ENCODE results near the gene RRP1B. TPM values are rescaled to one million over a fixed set of nuclear protein-coding genes. Genes with fewer than 3 reads are reported as not detected.
A peak's percentile ranks its signal among the peaks of the same experiment; 100 is the strongest.

Gene RRP1B
- polyA plus RNA-seq, 3 donors: 3.3 to 6.1 (median 4.5) TPM

DNA sequence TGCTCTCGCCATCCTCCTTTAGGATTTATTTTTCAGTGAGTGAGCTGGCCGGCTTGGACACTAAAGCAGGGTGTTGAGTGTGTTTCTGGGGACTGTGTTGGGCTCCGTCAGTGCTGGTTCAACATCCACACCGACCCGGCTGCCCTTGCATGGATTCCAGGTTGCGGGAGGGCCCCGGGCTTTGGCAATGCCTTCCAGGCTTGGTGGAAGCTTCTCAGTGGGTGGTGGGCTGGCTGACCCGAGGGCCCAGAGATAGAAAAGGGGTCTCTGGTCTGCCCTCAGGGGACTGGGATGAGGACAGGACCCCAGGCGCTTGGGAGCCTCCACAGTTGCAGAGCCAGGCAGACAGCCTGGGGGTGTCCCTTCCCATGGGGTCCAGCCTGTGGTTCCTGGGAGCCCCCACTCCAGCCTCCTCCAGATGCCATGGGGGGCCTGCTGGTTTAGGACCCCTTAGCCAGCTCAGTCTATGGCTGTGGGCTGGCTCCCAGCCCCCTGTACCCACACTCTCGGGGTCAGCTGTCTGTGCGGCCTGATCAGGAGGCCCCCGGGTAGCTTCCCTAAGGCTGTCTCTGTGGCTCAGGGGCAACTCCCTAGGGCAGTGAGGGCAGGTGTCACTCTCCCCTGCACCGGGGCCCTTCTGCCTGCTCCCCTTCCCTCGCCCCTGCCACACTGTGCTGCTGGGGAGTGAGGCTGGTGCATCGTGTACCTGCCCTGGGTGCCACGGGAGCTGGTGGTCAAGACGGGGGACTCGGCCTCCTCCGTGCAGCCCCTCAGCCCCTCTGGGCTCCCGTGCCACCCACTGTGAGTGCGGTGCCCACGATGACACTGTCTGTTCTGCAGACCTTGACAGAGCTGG, 76.1 kb downstream of the RRP1B start:
- H3K27me3 Mint-ChIP-seq (ENCODE audit: low read depth in 3 of 3): peaks cover 0 to 1% (median 0%) of the 10 kb centered on the region in 3 donors
- WGBS (ENCODE audit: insufficient coverage): 96% methylated on average over 14 of the region's 22 CpGs
- H3K27ac ChIP-seq (ENCODE audit: low read depth in 1 of 2, low read length in 2 of 2): no peak overlapping the region
- DNase-seq: no peak
- peaks cover 0 to 11% (median 0%) of the 10 kb centered on the region in 7 donors for H3K9me3 Mint-ChIP-seq
- H3K9ac ChIP-seq (ENCODE audit: insufficient read depth, low read length, poor library complexity, severe bottlenecking): no peak overlapping the region
- H2AFZ ChIP-seq (ENCODE audit: insufficient read depth, low read depth, low read length, poor library complexity, severe bottlenecking): no peak overlapping the region
- no peak overlapping the region for H3K4me2 ChIP-seq (replicated peaks; ENCODE audit: extremely low read depth, low read length, poor library complexity, severe bottlenecking)
- H3K4me1 ChIP-seq (ENCODE audit: control insufficient read depth in 1 of 2, insufficient read depth in 2 of 2, low read length in 2 of 2): peaks cover 7 to 24% of the 10 kb centered on the region in 2 donors
- H3K27me3 ChIP-seq (ENCODE audit: control insufficient read depth in 2 of 2, insufficient read depth in 2 of 2, low read length in 2 of 2): no peaks in the 10 kb centered on the region
- peaks cover 54 to 86% of the 10 kb centered on the region in 2 donors for H3K36me3 ChIP-seq (replicated peaks in 1 of 2; ENCODE audit: control insufficient read depth in 1 of 2, insufficient read depth in 2 of 2, low read length in 2 of 2)
- peaks cover 33% of the 10 kb centered on the region for H3K4me1 Mint-ChIP-seq
- no peak overlapping the region for H3K4me3 ChIP-seq (replicated peaks in 1 of 3; ENCODE audit: low read depth in 2 of 3, low read length in 3 of 3)
- TF ChIP-seq, protein P1, sequence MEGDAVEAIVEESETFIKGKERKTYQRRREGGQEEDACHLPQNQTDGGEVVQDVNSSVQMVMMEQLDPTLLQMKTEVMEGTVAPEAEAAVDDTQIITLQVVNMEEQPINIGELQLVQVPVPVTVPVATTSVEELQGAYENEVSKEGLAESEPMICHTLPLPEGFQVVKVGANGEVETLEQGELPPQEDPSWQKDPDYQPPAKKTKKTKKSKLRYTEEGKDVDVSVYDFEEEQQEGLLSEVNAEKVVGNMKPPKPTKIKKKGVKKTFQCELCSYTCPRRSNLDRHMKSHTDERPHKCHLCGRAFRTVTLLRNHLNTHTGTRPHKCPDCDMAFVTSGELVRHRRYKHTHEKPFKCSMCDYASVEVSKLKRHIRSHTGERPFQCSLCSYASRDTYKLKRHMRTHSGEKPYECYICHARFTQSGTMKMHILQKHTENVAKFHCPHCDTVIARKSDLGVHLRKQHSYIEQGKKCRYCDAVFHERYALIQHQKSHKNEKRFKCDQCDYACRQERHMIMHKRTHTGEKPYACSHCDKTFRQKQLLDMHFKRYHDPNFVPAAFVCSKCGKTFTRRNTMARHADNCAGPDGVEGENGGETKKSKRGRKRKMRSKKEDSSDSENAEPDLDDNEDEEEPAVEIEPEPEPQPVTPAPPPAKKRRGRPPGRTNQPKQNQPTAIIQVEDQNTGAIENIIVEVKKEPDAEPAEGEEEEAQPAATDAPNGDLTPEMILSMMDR (IDR thresholded peaks at IDR 0.05): no peak
- intact Hi-C loops (cut with micrococcal nuclease): loop anchor here in 1 of 2 donors (10.0 kb wide), 1 partner anchor 61 kb away; no protein-coding TSS in a partner anchor
- H3K4me3 Mint-ChIP-seq: no peak overlapping the region
- H3K27ac Mint-ChIP-seq: peak overlapping the region in 2 of 7 donors; percentile 35 to 74
- peaks cover 81% of the 10 kb centered on the region for H3K79me2 ChIP-seq (ENCODE audit: insufficient read depth, low read length)
- H4K20me1 ChIP-seq (ENCODE audit: insufficient read depth, low read length): peaks cover 100% of the 10 kb centered on the region
- peaks cover 46 to 80% of the 10 kb centered on the region in 2 donors for H3K36me3 Mint-ChIP-seq
- no peaks in the 10 kb centered on the region for H3K9me3 ChIP-seq (replicated peaks in 1 of 2; ENCODE audit: control insufficient read depth in 1 of 2, insufficient read depth in 1 of 2, low read length in 2 of 2)

DNA sequence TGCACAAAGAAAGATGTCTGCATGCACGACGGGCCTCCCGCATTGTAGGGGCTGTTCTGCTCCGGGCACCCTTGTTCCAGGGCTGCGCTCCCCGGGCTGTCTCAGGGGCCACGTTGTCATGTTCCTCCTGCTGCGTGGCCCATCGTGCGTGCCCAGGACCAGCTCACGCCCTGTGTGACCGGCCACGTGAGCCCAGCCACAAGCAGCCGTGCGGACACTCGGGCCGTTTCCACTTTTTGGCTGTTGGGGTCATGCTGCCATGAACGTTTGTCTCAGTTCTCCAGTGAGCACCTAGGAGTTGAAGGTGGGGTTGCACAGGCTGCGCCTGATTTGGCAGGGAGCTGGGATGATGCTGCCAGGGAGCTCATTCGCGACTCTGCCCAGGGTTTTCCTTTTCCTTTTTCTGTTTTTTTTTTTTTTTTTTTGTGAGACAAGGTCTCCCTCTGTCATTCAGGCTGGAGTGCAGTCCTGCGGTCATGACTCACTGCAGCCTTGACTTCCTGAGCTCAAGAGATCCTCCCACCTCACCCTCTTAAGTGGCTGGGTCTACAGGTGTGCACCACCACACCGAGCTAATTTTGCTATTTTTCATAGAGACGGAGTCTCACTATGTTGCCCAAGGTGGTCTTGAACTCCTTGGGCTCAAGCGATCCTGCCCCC, 77.0 kb downstream of the RRP1B start:
- Histone ChIP-seq H2AFZ (ENCODE audit: insufficient read depth, low read depth, low read length, poor library complexity, severe bottlenecking) (no peak overlapping the region), H3K9ac (ENCODE audit: insufficient read depth, low read length, poor library complexity, severe bottlenecking) (no peak overlapping the region), H3K4me1 (ENCODE audit: control insufficient read depth in 1 of 2, insufficient read depth in 2 of 2, low read length in 2 of 2) (peaks cover 7 to 23% of the 10 kb centered on the region in 2 donors), H3K27ac (ENCODE audit: low read depth in 1 of 2, low read length in 2 of 2) (no peak overlapping the region), H4K20me1 (ENCODE audit: insufficient read depth, low read length) (peaks cover 96% of the 10 kb centered on the region), H3K9me3 (replicated peaks in 1 of 2; ENCODE audit: control insufficient read depth in 1 of 2, insufficient read depth in 1 of 2, low read length in 2 of 2) (no peaks in the 10 kb centered on the region), H3K79me2 (ENCODE audit: insufficient read depth, low read length) (peaks cover 72% of the 10 kb centered on the region), H3K27me3 (ENCODE audit: control insufficient read depth in 2 of 2, insufficient read depth in 2 of 2, low read length in 2 of 2) (no peaks in the 10 kb centered on the region), H3K36me3 (replicated peaks in 1 of 2; ENCODE audit: control insufficient read depth in 1 of 2, insufficient read depth in 2 of 2, low read length in 2 of 2) (peaks cover 51 to 82% of the 10 kb centered on the region in 2 donors), H3K4me3 (replicated peaks in 1 of 3; ENCODE audit: low read depth in 2 of 3, low read length in 3 of 3) (no peak overlapping the region), H3K4me2 (replicated peaks; ENCODE audit: extremely low read depth, low read length, poor library complexity, severe bottlenecking) (no peak overlapping the region)
- no peak for DNase-seq
- 97% methylated on average over 22 of the region's 25 CpGs for WGBS (ENCODE audit: insufficient coverage)
- Mint-ChIP-seq H3K4me3 (no peak overlapping the region), H3K36me3 (peaks cover 41 to 78% of the 10 kb centered on the region in 2 donors), H3K9me3 (peaks cover 0 to 11% (median 0%) of the 10 kb centered on the region in 7 donors), H3K27me3 (ENCODE audit: low read depth in 3 of 3) (peaks cover 0 to 1% (median 0%) of the 10 kb centered on the region in 3 donors), H3K27ac (peak overlapping the region in 2 of 7 donors; percentile 57 to 67), H3K4me1 (peaks cover 33% of the 10 kb centered on the region)
- TF ChIP-seq, protein P1 (IDR thresholded peaks at IDR 0.05): no peak
- intact Hi-C loops (cut with micrococcal nuclease): loop anchor here in 1 of 2 donors (10.0 kb wide), 1 partner anchor 62 kb away; no protein-coding TSS in a partner anchor

All from CD14-positive monocyte (primary cell).